Neural progenitor cell (in vitro differentiated cells): ENCODE measurements around the gene RIPOR2. TPM values are rescaled to one million over a fixed set of nuclear protein-coding genes. Genes with fewer than 3 reads are reported as not detected.

Experiments used
- DNase-seq: peaks from one replicate; pipeline ENCODE4 v3.0.0-alpha.2; 2016; ENCODE audit warnings: low spot score
- H2AFZ ChIP-seq: fragments of 200-600 bp; sonication (generic); replicated peaks from 2 replicates; pipeline ENCODE4 v1.6.1; 2016; ENCODE audit warnings: antibody characterized with exemption
- H3F3A ChIP-seq: fragments of 200-600 bp; sonication (generic); 2 replicates; pipeline ENCODE4 v1.6.1; 2016; ENCODE audit warnings: antibody characterized with exemption, low read depth
- H3K27ac ChIP-seq: fragments of 200-600 bp; sonication (generic); 2 replicates; pipeline ENCODE4 v1.5.1; 2016; ENCODE audit warnings: mild to moderate bottlenecking
- H3K27me3 ChIP-seq: fragments of 200-600 bp; sonication (generic); 2 replicates; pipeline ENCODE4 v1.6.1; 2016; ENCODE audit warnings: mild to moderate bottlenecking, moderate library complexity
- H3K36me3 ChIP-seq: fragments of 200-600 bp; sonication (generic); 2 replicates; pipeline ENCODE4 v1.5.1; 2016
- H3K4me1 ChIP-seq: fragments of 200-600 bp; sonication (generic); 2 replicates; pipeline ENCODE4 v1.6.1; 2016; ENCODE audit warnings: mixed run types
- H3K4me2 ChIP-seq: fragments of 200-600 bp; sonication (generic); 2 replicates; pipeline ENCODE4 v1.6.1; 2016
- H3K4me3 ChIP-seq: fragments of 200-600 bp; sonication (generic); 2 replicates; pipeline ENCODE4 v1.5.1; 2016
- H3K79me2 ChIP-seq: fragments of 200-600 bp; sonication (generic); 2 replicates; pipeline ENCODE4 v1.6.1; 2016; ENCODE audit warnings: low read depth
- H3K9ac ChIP-seq: fragments of 200-600 bp; sonication (generic); 2 replicates; pipeline ENCODE4 v1.6.1; 2016
- H3K9me3 ChIP-seq: fragments of 200-600 bp; sonication (generic); 2 replicates; pipeline ENCODE4 v1.5.1; 2016; ENCODE audit warnings: low read depth
- H4K20me1 ChIP-seq: fragments of 200-600 bp; sonication (generic); 2 replicates; pipeline ENCODE4 v1.6.1; 2016; ENCODE audit warnings: low read depth
- H3K27ac Mint-ChIP-seq: 3 replicates; pipeline ENCODE4 v1.8.0; 2021; ENCODE audit warnings: mixed read lengths
- H3K27me3 Mint-ChIP-seq: 2 replicates; pipeline ENCODE4 v1.8.0; 2022; ENCODE audit warnings: low read depth, mild to moderate bottlenecking, inconsistent platforms, moderate library complexity, mixed read lengths; ENCODE audit not compliant: insufficient read depth
- H3K36me3 Mint-ChIP-seq: 3 replicates; pipeline ENCODE4 v1.8.0; 2021; ENCODE audit warnings: mixed read lengths
- H3K4me1 Mint-ChIP-seq: 3 replicates; pipeline ENCODE4 v1.8.0; 2021; ENCODE audit warnings: mixed read lengths
- H3K4me3 Mint-ChIP-seq: 3 replicates; pipeline ENCODE4 v1.8.0; 2021; ENCODE audit warnings: mild to moderate bottlenecking, moderate library complexity, mixed read lengths
- H3K9me3 Mint-ChIP-seq: 3 replicates; pipeline ENCODE4 v1.8.0; 2020; ENCODE audit warnings: mixed read lengths
- CTCF ChIP-seq: fragments of 200-600 bp; sonication (generic); IDR thresholded peaks from 2 replicates; pipeline ENCODE4 v1.5.1; 2017; ENCODE audit warnings: antibody characterized with exemption, mild to moderate bottlenecking
- EZH2 ChIP-seq: fragments of 200-600 bp; sonication (generic); IDR thresholded peaks from 2 replicates; pipeline ENCODE4 v1.6.1; 2017; ENCODE audit warnings: antibody characterized with exemption, mild to moderate bottlenecking, moderate library complexity
- EZH2phosphoT487 ChIP-seq: fragments of 200-600 bp; sonication (generic); IDR thresholded peaks from 2 replicates; pipeline ENCODE4 v1.6.1; 2017; ENCODE audit warnings: antibody characterized with exemption
- total RNA-seq: library from RNA; depleted of rRNA; stranded (reverse); fragments of >200 nt; gene quantifications from 2 replicates; pipeline ENCODE4 v1.2.3, GENCODE V29; 2015; ENCODE audit warnings: low replicate concordance

RIPOR2 gene
- total RNA-seq, 1 donor from 2014 or later: 0.26 TPM

- Histone ChIP-seq H4K20me1 (no peaks in the 10 kb centered on the region), H3K27ac (no peak overlapping the region), H3K4me2 (no peak overlapping the region), H3K36me3 (no peaks in the 10 kb centered on the region), H3K27me3 (no peaks in the 10 kb centered on the region), H3K9me3 (no peaks in the 10 kb centered on the region), H3F3A (no peaks in the 10 kb centered on the region), H3K79me2 (no peaks in the 10 kb centered on the region), H3K9ac (no peak overlapping the region), H3K4me1 (peaks cover 4% of the 10 kb centered on the region), H2AFZ (no peak overlapping the region), H3K4me3 (no peak overlapping the region)
- H3K27ac Mint-ChIP-seq: no peak overlapping the region
- DNase-seq: no peak
- TF ChIP-seq EZH2: no peak
- TF ChIP-seq CTCF: no peak
- TF ChIP-seq EZH2phosphoT487: no peak
- peaks cover 5% of the 10 kb centered on the region for H3K27me3 Mint-ChIP-seq
- H3K4me3 Mint-ChIP-seq: no peak overlapping the region
- H3K4me1 Mint-ChIP-seq: peaks cover 16% of the 10 kb centered on the region
- H3K9me3 Mint-ChIP-seq: no peaks in the 10 kb centered on the region
- H3K36me3 Mint-ChIP-seq: peaks cover 2% of the 10 kb centered on the region
Measured at GRCh38 chr6:24844903-24845302, 90.9 kb downstream of the RIPOR2 start.

GRCh38 chr6:24844061-24844460, 91.7 kb downstream of the RIPOR2 start:
- TF ChIP-seq EZH2: no peak
- TF ChIP-seq CTCF: no peak
- TF ChIP-seq EZH2phosphoT487: no peak
- H3K36me3 Mint-ChIP-seq: no peaks in the 10 kb centered on the region
- no peak overlapping the region for H2AFZ ChIP-seq
- no peak overlapping the region for H3K9ac ChIP-seq
- no peaks in the 10 kb centered on the region for H3K79me2 ChIP-seq
- no peak for DNase-seq
- H3K4me2 ChIP-seq: no peak overlapping the region
- H3K4me1 Mint-ChIP-seq: peaks cover 16% of the 10 kb centered on the region
- H3K27me3 ChIP-seq: no peaks in the 10 kb centered on the region
- no peaks in the 10 kb centered on the region for H3K9me3 ChIP-seq
- no peaks in the 10 kb centered on the region for H3K36me3 ChIP-seq
- H3K27ac ChIP-seq: no peak overlapping the region
- H3K4me3 ChIP-seq: no peak overlapping the region
- H3K27ac Mint-ChIP-seq: no peak overlapping the region
- no peaks in the 10 kb centered on the region for H3F3A ChIP-seq
- H3K4me1 ChIP-seq: peaks cover 4% of the 10 kb centered on the region
- H3K4me3 Mint-ChIP-seq: no peak overlapping the region
- no peaks in the 10 kb centered on the region for H4K20me1 ChIP-seq
- H3K9me3 Mint-ChIP-seq: no peaks in the 10 kb centered on the region
- H3K27me3 Mint-ChIP-seq: peaks cover 5% of the 10 kb centered on the region

- Histone ChIP-seq H3K9ac (no peak overlapping the region), H3K9me3 (no peaks in the 10 kb centered on the region), H2AFZ (no peak overlapping the region), H4K20me1 (no peaks in the 10 kb centered on the region), H3K4me3 (no peak overlapping the region), H3F3A (no peaks in the 10 kb centered on the region), H3K27ac (no peak overlapping the region), H3K4me1 (no peaks in the 10 kb centered on the region), H3K79me2 (no peaks in the 10 kb centered on the region), H3K27me3 (no peaks in the 10 kb centered on the region), H3K4me2 (no peak overlapping the region), H3K36me3 (no peaks in the 10 kb centered on the region)
- Mint-ChIP-seq H3K27ac (no peak overlapping the region), H3K4me1 (peaks cover 9% of the 10 kb centered on the region), H3K27me3 (no peaks in the 10 kb centered on the region), H3K4me3 (no peak overlapping the region), H3K9me3 (no peaks in the 10 kb centered on the region), H3K36me3 (no peaks in the 10 kb centered on the region)
- TF ChIP-seq CTCF: no peak
- TF ChIP-seq EZH2: no peak
- TF ChIP-seq EZH2phosphoT487: no peak
- DNase-seq: no peak
Measured at GRCh38 chr6:24840187-24840586, 95.6 kb downstream of the RIPOR2 start.

GRCh38 chr6:24838994-24839393, 96.8 kb downstream of the RIPOR2 start:
- H3K27ac Mint-ChIP-seq: no peak overlapping the region
- Histone ChIP-seq H3K9ac (no peak overlapping the region), H3K36me3 (no peaks in the 10 kb centered on the region), H3K79me2 (no peaks in the 10 kb centered on the region), H4K20me1 (no peaks in the 10 kb centered on the region), H3K27ac (no peak overlapping the region), H2AFZ (no peak overlapping the region), H3K4me1 (no peaks in the 10 kb centered on the region), H3K27me3 (no peaks in the 10 kb centered on the region), H3K4me2 (no peak overlapping the region), H3K9me3 (no peaks in the 10 kb centered on the region), H3K4me3 (no peak overlapping the region), H3F3A (no peaks in the 10 kb centered on the region)
- TF ChIP-seq CTCF (no peak), EZH2phosphoT487 (no peak), EZH2 (no peak)
- no peak for DNase-seq
- H3K27me3 Mint-ChIP-seq: peaks cover 2% of the 10 kb centered on the region
- H3K4me3 Mint-ChIP-seq: no peak overlapping the region
- no peaks in the 10 kb centered on the region for H3K9me3 Mint-ChIP-seq
- H3K4me1 Mint-ChIP-seq: peaks cover 7% of the 10 kb centered on the region
- H3K36me3 Mint-ChIP-seq: no peaks in the 10 kb centered on the region
